CD4-positive, alpha-beta T cell treated with Interferon gamma for 1 hour (primary cell): ENCODE data around the gene HES6.
"Not testable (repeated sequence)": the region's sequence is repeated elsewhere in the genome, so short reads cannot be mapped to it uniquely, and the experiment has no call there.

Experiments
- DNase-seq: peaks from one replicate; pipeline ENCODE4 v3.0.0-alpha.2; 2020

Gene HES6

DNA sequence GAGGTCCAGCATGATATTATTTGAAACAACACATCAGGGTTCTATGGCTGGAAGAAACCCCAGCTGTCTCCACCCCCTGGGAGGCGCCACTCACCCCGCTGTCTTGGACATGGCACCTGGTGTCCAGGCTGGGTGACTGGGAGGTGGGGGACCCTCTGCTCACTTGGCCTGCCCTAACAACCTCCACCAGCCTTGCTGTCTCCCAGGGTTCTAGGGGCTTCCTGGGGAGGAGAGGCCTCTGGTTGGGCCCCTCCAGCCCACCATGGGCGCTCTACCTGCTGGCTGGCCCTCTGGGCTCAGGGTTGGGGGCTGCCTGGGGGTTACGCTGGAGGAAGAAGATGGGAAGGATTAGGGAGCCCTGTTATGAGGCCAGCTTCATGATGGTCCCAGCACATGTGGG is 32.3 kb upstream of the HES6 start:
- DNase-seq = no peak

DNA sequence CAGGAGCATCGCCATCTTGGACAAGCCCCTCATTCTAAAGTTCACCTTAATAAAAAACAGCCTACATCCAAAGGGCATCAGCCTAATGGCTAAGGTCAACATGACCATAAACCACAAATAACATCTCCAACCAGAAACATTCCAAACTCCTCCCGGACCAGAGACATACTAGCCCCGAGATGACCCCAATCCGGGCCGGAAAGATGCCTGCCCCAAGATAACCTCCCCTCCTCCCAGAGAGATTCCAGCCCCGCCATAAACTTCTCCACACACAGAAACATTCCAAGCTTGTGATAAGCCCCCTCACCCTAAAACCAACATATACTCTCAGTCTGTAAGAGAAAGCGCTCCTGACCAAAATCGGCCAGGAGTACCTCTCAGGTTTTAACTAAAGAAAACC is 31.8 kb upstream of the HES6 start:
- DNase-seq = not testable (repeated sequence)

DNA sequence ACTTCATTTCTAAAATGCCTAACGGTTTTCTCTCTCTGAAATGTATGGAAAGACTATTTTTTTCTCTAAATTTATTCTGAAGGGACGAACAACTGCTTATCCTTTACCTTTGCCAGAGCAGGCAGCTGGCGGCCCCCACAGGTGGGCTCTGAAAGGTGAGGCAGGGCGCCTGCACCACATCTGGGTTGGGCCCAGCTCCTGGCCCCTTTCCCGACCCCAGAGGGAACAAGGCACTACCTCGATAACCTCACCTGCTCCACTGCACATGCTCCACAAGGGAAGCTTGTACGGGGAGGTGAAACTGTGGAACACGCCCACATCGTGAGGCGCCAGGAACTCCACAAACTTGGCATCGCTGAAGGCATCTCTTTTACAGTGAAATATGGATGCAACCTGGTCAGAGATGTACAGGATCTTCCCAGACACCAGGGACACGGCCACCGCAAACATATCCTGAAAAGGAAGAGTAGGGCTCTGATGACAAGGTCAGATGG is 31.3 kb upstream of the HES6 start:
- DNase-seq = no peak

DNA sequence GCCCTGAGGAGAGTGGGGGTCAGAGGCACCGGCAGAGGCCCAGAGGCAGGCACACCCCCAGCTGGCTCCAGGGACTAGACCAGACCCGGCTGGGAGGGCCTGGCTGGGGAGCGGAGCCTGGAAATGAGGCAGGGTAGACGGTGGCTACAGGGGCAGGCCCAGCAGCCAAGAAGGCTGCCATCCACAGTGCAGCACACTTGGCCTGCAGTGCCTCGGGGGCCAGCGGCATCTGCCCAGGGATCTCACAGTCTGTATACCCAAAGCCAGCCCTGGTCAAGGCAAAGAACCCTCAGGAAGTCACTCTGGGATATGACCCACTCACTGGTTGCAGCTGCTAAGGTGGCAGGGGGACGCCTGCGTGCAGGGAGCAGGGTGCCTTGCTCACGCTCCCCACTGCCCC is 30.8 kb upstream of the HES6 start:
- DNase-seq = no peak

DNA sequence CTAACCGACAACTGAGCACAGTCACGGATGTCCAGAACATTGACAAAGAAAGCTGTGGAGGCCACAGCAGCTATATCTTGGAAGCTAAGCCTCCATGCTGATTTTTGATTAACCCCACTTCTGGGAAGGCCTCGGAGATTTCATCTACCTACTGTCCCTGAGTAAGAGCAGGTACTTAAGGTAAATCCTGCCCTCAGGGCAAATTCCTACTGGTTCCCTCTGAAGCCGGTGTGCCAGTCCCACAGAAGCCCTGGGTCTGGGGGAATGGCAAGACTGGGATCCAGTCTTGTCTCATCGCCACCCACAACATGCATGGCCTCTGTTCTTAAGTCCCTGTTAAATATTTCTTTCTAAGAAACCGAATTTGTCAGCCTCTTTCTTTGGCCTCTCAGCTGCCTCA is 29.9 kb upstream of the HES6 start:
- DNase-seq = no peak

DNA sequence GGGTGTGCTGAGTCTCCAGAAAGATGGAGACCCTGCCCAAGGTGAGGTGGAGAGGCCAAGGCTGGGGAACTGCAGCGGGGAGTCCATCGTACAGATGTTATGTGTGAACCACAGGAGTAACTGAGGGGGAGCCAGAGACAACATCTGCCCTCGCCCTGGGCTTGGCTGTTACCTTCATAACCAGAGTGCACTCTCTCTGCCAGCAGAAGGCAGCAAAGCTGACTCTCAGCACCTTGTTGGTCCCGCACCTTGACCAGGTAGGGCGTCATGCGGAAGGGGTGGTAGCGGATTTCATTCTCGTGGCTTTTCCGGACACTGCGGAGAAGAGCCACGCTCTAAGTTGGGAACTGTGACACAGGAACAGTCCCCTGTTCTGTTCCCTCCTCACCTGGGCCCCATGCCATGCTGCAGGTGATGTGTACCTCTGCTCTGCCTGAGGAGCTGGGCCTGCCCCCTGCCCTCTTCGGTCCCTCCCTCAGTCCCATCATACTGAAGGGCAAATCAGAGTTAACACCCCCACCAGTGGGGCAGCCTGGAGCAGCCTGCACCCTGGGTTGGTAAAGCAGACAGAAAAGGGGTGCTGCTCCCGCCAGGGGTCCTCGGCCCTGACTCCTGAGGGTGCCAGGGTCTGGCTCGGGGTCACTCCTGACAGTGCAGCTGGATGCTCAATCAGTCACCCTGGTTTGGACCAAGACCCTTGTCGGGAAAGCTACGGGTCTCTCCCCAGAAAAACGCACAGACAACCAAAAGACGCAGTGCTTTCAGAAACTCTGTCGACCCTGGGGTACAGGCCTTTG is 28.2 kb upstream of the HES6 start:
- DNase-seq = no peak

DNA sequence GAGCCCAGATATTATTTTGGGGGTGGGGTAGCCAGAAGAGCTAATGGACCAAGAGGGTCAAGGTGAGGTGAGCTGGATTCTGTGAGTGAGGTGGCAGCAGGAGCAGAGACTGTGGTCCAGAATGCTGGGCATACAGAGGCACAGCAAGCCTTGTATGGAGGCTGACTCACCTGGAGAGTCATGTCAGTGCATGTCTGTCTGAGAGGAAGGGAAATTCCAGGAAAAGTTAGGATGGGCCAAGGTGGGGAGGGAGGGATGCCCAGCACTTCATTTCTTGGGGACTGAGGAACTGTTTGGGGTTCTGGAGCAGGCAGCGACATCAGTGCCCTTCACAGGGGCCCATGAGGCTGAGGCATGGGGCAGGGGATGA is 27.5 kb upstream of the HES6 start:
- no peak for DNase-seq

DNA sequence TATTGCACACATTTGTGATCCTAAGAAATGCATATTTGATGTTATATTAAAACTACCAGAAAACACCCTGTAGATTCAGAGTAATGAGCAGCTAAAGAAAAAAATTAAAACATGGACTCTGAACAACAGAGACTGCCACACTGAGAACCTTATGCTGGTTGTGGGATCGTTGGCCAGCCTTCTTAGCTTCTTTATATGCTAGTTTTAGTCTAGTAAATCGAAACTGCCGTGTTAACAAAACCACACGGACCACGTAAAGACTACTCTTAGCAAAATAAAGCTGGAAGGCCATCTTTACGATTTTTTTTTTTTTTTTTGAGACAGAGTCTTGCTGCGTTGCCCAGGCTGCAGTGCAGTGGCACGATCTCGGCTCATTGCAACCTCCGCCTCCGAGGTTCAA is 25.8 kb upstream of the HES6 start:
- no peak for DNase-seq

DNA sequence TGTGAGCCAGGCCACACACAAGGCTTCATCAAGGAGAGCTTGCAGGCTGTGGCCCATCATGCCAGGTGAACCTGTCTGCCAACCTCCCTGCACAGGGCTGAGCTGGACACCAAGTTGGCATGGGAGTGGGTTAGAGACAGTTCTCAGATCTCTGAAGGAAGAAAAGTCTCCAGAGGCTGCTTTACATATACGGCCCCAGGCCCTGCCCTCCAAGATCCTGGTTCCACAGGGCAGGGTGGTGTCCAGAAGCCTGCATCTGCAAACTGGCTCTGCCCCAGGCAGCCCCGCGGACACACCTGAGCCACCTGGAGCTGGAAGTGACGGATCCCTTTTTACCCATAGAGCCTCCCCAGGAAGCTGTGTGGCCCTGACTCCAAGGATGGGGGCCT is 24.2 kb upstream of the HES6 start:
- DNase-seq = no peak

DNA sequence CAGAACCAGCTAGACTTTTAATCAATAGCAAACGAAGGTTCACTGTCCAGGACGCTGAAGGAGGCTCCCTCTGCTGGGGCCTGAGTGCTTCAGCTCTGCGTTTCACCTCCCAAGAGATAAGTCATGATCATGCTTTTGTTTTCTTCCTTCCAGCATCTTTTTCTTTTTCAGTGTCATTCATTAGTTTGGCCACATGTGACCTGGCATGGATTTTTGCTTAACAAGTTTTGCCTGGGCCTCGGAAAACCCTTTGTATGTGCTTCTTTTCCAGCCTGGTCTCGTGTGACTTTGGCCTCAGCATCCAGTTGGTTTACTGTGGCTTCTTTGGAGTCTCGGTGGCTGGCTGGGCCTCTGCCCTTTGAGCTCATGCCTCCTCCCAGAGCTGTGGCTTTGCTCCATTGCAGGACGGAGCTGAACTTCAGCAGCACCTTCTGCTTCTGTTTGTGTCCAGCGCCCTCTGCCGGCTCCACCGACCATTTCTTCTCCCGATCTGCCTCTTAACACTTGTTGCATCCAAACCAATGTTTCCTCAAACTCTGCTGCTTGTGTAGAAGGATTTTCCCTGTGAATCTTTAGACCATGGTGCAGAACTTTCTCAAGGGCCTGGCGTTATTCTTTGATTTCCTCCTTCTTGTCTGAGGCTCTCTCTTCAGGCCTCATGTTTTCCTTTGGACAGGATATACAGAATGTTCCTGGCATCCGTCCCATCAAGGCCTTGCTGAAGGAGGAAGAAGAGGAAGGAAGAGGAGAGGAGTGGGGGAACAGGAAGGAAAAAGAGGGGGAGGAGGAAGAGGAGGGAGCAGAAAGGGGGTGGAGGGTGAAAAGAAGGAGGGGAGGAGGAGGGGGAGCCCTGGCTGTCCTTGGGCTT is 23.6 kb upstream of the HES6 start:
- DNase-seq = peak; percentile 73

DNA sequence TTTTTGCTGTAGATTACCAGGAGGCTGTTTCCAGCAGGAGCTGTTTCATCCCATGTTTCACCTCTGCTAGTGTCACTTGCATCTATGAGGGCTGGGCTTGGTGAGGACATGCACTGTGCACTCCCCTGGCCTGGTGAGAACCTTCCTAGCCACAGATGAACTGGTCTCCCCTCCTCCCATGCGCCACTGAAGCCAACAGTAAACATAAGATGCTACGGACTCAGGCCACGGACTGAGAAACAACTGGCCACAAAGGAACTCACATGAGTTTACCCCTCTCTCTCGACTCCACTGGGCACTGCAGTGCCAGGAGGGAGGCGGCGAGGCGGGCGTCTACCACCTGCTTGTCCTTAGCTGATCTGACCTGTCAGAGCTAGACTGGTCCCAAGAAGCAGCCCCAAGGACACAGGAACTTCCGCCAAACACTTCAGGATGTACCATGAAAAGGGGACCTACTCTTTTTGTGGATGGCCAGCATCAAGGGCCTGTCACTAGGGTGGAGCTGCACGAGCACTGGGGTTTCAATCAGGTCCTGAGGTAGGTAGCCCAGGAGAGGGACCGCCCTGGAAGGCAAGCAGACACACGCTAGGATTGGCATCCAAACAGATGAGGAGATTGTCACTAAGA is 22.8 kb upstream of the HES6 start:
- no peak for DNase-seq

DNA sequence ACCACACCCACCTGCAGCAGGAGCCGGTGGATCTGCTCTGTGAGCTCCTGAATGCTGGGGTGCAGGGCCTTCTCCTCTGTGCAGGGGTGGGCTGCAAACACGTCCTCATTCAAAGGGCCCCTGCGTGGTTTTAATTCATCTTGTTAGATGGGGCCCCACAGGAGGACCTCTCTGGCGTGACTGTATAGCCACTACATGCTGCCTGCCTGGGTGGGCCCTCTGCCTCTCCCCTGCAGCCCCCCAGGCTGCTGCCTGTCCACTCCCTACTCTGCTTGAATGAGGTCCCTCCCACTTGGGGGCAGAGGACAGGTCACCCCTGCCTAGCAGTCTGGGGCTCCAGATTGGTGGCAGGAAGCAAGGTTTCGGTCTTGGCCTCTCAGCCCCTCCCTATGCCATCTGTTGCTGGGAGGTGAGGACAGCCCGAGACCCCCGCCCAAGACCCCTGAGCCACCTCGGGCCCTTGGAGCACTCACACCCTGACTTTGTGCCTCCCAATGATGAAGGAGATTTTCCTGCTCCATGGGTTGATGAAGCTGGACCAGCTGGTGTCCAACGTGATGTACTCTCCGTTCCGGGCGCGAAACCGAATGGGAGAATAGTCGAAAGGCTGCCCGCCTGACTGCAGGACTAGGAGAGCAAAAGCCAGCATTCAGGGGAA is 22.0 kb upstream of the HES6 start:
- no peak for DNase-seq

DNA sequence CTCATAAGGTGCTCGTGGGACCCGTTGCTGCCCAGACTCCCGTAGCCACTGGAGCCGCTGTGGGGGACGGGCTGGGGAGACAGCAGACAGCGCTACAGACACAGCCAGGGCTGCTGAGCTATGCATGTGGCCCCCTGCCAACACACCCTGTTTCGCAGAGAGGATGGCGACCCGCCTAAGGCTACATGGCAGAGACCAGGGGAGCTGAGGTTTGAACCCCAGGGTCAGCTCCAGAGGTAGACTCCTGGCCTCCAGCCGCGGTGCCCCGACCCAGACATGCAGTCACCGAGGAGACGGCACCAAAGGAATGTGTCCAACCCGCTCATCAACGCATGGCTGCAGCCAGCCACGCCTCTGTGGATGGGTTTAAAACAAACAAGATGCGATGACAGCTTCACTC is 21.0 kb upstream of the HES6 start:
- DNase-seq = no peak

DNA sequence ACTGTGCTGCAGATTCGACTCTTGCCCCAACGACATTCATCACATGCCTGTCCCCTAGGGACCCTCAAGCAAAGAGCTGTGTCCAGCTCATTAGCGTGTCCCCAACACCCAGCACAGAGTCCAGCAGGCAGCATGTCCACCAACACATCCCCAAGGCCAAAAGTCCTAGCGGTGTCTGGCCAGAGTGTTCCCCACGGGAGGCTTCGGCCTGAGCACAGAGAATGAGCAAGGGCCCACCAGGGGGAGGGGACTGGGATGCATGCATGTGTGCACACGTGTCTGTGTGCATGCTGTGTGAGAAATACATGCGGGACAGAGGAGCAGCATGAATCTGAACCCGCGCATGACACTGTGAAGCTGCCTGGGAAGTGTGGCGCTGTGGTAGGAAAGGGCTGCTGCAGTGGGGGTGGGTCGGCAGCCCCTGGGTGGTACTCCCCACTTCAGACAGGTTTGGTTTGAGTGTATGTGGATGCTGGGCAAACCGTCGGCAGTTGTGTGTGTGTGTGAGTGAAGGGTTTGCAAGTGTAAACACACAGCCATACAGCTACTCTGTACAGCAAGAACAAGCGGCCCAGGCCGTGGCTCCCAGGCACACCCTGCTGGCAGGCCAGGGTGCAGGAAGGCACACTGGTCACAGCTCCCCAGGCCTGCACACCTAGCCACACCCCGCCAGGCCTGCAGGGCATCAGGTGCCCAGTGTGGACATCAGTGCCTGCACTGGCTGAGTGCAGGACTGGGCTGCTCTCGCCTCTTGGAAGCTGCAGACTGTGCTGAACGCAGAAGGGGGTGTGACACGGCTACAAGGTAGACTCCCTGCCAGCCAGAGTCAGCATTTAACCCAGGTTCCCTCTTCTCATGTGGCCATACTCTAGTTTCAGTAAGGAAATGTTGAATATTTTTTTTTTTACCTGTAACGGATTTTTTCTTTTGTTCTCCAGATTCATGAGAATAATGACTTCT is 19.5 kb upstream of the HES6 start:
- DNase-seq = no peak

DNA sequence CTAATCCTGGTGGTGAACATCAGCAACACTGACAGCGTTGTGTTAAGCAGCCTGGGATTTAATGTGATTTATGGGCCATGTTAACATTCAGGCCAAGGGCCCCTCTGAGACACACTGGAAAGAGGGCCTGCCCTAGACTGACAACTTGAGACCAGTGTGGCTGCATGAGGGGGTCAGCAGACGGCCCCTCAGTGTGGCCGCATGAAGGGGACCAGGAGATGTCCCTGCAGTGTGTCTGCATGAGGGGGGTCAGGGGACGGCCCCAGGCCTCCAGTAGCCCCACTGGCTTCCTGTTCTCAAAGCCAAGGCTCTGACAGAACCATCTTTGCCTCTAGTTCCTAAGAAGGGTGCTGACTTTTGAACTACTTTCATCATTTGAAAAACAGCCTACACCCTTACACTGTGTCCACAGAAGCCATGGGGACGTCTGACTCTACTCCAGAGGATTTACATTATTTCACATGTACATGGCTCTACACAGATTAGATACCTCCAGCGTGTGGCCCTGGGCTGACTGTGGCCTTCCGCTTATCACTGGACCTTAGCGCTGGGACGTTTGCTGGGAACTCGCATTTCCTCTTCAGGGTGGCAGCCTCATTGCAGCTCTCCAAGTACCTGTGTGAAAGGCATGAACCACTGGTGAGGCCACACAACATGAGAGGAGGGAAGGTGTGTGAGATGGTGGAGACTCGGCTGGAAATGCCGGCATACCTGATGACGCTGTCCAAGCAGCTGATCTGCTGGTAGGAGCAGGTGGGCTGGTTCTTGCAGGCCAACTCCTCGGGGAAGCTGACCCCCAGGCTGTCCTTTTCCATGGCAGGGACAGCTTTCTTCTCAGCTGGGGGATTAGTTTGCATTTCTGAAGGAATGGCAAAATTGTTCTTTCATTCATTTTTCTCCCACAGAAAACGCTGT is 18.2 kb upstream of the HES6 start:
- no peak for DNase-seq

DNA sequence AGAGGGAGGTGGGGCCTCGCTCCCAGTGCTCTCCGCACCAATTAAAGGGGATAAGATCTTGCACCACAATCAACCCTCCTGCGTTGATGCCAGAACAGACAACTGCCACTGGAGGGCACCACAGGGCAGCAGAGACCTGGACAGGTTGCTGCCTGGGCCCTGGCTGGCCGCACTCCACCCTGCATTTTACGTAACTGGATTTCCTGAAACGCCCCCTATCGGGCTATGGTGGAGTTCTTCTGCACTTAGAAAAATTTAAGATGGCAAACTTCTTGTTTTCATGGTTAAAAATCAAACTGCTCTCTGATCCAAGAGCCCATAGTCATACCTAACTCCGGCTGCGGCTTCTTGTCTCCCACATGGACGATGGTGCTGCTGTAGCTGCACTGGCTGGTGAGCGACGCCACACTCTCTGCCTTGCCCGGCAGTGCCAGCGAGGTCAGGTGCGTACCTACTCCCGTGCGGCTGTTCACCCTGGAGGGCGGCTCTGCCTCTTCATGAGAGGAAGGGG is 16.8 kb upstream of the HES6 start:
- DNase-seq = peak; percentile 77

DNA sequence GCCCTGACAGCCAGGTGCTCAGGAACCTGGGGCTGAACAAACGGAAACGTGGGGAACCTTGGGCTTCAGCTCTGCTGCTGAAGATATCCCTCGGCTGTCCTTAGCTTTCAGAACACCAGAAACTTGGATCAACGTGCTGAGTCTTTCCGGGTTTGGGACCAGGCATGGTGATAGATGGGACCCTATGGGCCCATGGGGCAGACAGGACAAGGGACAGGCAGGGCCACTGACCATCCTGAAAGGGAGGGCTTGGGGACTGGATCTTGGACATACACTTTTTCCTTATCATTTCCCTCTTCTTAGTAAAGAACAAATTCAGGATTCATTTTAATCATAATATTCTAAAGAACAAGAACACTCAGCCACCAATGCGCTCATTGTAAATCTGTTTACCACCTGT is 16.3 kb upstream of the HES6 start:
- no peak for DNase-seq

DNA sequence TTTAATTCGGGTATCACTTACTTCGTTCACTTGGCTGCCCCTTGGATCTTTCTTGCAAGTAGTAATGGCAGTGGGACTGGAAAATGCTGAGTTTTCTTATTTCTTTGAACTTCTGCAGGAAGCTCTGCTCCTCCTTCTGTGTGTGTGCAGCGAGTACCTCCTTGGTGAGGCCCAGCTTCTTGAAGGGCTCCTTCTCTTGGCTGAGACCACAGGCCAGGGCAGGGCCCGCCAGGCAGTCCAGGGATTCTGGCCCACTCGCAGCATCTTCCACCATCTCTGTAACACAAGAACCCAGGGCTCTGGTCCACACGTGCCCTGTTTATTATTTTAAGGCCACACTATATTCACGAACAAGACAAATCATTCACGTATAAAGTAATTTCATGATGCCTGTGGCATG is 15.8 kb upstream of the HES6 start:
- DNase-seq = no peak

DNA sequence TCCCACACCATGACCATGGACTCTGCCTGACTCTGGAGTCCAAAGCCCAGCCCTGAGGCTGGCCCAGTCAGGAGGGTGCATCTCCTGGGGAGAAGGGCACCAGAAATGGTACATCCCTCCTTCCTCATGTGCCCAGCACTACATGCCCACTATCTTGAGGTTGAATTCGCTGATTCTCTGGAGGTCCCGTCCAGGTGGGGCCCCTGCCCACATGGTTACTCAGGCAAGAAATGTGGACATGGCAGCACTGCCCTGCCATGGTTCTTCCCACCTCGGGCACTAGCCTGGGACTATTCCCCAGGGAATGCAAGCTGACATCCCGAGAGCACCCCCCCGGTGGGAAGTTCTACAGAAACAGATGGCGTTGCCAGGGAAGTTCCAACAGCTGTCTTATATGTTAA is 15.3 kb upstream of the HES6 start:
- no peak for DNase-seq

DNA sequence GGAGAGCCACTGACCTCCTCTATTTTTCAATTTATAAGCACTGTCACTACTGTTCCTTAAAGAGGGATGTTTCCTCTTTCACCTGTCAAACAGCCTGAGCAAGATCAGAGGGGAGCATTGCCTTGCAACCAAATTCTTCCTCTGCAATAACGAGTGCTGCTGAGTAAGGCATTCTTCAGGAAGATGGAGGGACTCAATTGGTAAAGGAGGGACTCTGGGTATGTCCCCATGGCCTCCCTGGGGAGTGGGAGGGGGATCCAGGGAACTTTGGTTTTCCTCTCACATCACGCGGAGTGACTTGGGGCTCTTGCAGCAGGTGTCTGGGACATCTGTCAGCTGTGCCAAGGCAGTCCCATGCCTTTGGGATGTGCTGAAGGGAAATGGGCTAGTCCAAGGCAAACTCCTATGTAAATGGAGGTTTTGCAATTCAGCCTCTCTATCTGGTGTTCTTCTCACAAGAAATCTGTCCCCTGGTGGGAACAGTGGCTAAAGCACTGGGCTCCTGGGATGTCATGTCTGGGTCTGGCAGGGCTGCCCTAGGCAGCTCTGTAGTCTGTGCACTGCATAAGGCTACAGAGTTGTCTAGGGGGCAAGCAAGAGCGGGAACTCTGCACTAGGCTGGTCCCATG is 14.4 kb upstream of the HES6 start:
- no peak for DNase-seq
